GM19193 (cell line): ENCODE data around the gene ANKRD24.

Experiments used
- POLR2A ChIP-seq: IDR thresholded peaks from 4 replicates; pipeline ENCODE4 v1.6.1; 2011; ENCODE audit not compliant: insufficient read depth, insufficient read length; ENCODE audit errors: extremely low read depth

Gene ANKRD24

GRCh38 chr19:4234862-4235201, 52.3 kb downstream of the ANKRD24 start:
- no peak for TF ChIP-seq POLR2A

DNA sequence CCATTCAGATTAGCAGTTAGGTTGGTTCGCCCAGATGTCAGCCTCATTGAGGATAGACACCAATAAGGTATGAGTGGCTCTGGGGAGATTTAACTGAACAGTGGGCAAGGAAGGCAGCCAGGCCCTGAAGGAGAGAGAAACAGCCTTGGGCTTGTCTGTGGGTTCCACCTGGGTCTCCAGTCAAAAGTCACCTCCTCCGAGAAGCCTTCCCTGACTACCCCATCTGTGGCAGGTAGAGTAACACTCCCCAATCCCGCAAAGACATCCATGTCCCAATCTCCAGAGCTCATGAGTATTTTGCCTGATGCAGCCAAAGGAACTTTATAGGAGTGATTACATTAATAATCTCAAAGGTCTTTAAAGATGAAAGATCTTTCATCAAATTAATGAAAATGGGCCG, 56.3 kb downstream of the ANKRD24 start:
- no peak for TF ChIP-seq POLR2A

DNA sequence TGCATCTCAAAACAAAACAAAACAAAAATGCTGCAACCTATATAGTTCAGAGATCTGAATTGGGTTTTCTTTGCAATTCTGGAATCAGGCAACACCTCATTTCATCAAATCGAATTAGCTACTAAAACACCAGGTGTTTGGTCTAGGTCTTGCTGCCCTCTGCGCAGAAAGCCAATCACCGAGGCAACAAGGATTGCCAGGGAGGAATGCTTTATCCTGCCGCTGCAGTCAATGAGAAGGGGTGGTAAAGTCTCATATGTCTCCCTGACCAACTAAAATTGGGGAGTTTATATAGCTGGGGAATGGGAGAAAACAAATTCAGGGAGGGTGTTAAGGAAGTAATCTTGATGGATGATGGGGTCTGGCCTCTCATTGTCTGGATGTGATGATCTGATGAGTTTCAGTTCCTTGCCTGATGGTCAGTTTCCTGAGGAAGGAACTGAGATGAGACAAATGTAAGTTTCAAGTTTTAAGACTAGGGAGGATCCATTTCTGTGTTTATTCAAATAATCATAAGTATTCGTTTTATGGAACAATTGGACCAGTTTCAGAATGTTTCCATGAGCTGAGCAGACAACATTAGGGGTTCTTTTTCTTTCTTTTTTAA, 59.4 kb downstream of the ANKRD24 start:
- TF ChIP-seq POLR2A, result no peak

- TF ChIP-seq POLR2A, result peak; percentile 83
Measured at GRCh38 chr19:4246767-4247593, 64.5 kb downstream of the ANKRD24 start, which contains the start of gene YJU2. Gene YJU2 (plus strand): TSS chr19:4247080. CDS start chr19:4247147, 67 bp downstream.

GRCh38 chr19:4256563-4256962, 74.1 kb downstream of the ANKRD24 start:
- no peak for TF ChIP-seq POLR2A

DNA sequence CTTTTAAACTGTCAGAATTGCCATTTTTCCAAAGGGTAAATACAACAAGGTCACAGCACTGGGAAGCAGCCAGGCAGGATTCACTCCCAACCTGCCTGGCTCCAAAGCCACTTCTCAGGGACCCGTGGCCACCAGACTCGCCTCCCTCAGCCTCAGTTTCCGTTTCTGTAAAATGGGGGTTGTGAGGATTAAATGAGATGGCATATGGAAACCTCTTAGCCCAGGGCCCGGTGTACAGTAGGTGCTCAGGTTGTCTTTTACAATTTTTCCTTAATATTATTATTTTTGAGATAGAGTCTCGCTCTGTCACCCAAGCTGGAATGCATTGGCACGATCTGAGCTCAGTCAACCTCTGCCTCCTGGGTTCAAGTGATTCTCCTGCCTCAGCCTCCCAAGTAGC, 74.5 kb downstream of the ANKRD24 start:
- TF ChIP-seq POLR2A, result no peak

DNA sequence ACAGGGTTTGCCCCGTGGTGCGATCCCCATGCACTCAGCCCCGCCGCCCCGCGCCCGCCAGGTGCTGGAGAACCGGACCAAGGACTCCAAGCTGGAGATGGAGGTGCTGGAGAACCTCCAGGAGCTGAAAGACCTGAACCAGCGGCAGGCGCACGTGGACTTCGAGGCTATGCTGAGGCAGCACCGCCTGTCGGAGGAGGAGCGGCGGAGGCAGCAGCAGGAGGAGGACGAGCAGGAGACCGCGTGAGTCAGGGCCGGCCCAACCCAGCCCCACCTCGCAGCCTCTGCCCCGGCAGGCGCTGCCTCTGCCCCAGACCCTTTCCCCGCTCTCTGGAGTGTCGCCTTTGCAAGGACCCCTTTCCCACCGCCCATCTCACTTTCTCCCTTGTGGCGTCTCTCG, 75.7 kb downstream of the ANKRD24 start:
- TF ChIP-seq POLR2A, result no peak

DNA sequence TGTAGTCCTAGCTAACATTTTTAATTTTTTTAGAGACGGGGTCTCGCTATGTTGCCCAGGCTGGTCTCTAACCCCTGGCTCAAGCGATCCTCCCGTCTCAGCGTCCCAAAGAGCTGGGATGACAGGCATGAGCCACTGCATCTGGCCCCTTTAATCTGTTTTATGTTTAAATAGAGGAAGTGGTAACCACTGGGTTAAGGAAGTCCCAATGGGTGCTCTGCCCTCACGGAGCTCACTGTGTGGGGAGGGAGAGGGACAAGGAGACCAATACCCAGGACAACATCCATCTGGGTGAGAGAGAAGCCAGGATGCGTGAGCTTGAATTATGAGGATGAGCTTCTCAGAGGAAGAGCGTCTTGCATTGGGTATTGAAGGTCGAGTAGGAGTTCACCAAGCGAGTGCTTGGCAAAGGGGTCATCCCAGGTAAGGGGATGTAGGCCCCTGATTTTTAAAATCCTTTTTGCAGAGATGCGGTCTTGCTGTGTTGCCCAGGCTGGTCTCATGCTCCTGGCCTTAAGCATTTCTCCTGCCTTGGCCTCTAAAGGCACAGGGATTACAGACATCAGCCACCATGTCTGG, 78.2 kb downstream of the ANKRD24 start:
- no peak for TF ChIP-seq POLR2A

GRCh38 chr19:4264812-4265211, 82.3 kb downstream of the ANKRD24 start:
- TF ChIP-seq POLR2A, result no peak

GRCh38 chr19:4266253-4267000, 83.9 kb downstream of the ANKRD24 start:
- no peak for TF ChIP-seq POLR2A

DNA sequence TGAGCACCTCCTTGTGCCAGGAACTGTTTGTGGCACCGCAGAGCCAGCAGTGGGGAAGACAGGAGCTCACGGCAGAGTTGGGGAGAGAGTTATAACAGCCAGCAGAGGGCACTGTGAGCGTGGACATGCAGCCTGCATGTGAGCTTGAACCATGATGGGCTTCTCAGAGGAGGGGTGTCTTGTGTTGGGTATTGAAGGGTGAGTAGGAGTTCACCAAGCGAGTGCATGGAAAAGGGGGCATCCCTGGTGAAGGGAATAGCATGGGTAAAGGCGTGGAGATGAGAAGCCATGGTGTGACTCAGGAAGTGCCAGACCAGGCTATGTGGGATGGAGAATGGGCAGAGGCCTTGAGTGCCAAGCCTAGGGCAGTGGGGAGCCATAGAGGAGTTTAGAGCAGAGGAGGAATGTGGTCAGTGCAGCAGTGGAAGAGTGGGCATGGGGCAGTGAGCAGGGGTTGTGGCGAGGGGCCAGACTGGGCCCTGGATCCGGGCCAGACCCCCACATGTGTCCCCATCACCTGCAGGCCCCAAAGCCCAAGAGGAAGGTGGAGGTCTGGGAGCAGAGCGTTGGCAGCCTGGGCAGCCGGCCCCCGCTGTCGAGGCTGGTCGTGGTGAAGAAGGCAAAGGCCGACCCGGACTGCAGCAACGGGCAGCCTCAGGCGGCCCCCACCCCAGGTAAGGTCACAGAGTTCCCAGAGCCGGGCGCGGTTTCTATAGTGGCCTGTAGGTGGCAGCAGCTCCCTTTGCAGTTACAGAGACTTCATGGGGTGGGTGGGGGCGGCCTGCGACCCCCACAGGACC, 84.8 kb downstream of the ANKRD24 start:
- TF ChIP-seq POLR2A, result no peak

DNA sequence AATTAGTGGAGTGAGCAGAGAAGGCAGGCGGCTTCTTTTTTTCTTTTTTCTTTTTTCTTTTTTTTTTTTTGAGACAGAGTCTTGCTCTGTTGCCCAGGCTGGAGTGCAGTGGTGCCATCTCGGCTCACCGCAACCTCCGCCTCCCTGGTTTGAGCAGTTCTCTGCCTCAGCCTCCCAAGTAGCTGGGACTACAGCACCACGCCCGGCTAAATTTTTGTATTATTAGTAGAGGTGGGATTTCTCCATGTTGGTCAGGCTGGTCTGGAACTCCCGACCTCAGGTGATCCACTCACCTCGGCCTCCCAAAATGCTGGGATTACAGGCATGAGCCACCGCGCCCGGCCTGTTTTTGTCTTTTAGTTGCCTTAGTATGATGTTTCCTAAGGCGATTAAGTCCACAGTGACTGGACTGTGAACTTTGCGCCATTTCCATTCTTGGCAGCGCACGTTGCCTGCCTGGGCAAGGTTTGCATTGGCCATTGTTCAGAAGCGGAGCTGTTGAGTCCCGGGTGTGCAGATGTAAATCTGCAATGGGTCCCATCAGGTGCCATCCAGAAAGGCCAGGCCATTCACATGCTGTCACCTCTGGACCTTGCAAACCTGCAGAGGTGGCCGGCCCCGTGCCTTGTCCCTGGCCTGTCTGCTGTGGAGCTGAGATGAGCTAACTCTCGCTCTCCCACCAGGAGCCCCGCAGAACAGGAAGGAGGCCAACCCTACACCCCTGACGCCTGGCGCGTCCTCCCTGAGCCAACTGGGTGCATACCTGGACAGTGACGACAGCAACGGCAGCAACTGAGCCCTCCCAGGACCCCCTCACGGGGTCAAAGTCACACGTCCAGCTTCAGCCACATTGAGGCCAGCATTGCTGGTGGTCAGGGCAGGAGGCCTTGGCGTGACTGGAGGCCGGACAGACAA, 85.7 kb downstream of the ANKRD24 start:
- no peak for TF ChIP-seq POLR2A

GRCh38 chr19:4268816-4269430, 86.4 kb downstream of the ANKRD24 start:
- TF ChIP-seq POLR2A, result no peak
